ACHN (cell line): Measurements from ENCODE around the gene TTLL9.
"Not testable (repeated sequence)": the region's sequence is repeated elsewhere in the genome, so short reads cannot be mapped to it uniquely, and the experiment has no call there.

Experiments
- DNase-seq: peaks from one replicate; pipeline ENCODE4 v3.0.0-alpha.2; 2015
- in situ Hi-C: cut with HindIII; loops from 2 replicates; pipeline ENCODE4 v1.10.0; 2017; ENCODE audit warnings: low sequenced_read_pairs, low pct_ligation_motif_present, low pct_unique_long_range_greater_than_20kb

The TTLL9 gene

DNA sequence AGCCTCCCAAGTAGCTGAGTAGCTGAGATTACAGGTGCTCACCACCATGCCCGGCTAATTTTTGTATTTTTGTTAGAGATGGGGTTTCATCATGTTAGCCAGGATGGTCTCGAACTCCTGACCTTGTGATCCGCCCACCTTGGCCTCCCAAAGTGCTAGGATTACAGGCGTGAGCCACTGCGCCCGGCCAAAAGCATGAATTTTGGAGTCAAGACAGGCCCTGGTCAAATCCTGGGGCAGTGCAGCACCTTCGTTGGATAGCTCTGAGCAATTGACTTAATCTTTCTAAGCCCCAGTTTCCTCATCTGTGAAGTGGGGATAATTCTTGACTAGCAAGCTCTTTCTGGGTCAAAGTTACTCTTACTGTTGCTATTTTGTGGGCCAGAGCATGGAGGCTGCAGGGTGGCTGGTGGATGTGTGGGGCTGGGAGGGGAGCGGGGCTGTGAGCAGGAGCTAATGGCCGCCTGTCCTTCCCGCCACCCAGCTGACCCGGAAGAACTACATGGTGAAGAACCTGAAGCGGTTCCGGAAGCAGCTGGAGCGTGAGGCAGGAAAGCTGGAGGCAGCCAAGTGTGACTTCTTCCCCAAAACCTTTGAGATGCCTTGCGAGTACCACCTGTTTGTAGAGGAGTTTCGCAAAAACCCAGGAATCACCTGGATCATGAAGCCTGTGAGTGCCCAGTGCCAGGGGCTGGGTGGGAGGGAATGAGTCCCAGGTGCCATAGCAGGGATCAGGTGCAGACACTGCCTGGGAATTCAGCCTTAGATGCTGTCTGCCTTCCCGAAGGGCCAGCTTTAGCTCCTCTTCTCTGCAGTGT lies 39.0 kb downstream of the TTLL9 start:
- in situ Hi-C loops = no loop called here
- DNase-seq = no peak

DNA sequence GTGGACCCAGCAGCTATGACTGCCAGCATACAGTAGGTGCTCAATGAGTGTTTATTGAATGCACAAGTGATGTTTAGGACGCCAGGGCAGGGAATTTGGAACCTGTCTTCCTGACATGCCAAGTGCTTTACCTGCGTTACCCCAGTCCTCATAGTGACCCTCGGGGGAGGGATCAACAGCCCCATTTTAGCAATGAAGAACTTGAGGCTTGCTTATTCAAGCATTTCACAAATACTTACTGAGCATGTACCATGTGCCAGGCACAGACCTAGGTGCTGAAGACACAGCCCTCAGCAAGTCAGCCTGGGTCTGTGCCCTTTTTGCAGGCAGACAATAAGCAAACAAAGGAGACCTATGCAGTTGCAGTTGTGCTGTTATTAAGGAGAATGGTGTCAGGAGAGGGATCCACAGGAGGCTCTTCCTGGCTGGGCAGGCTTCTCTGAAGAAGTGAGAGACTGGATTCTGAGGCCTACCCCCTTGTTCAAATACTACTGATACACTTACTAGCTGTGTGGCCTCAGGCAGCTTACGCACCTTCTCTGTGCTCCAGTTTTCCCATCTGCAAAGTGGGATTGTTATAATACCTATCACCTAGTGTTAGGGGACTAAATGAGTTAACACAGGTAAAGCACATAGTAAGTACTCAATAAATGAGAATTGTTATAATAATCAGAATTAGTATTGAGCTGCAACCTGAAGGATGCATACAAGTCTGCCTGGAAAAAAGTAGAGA lies 39.8 kb downstream of the TTLL9 start:
- in situ Hi-C loops = no loop called here
- DNase-seq = no peak

DNA sequence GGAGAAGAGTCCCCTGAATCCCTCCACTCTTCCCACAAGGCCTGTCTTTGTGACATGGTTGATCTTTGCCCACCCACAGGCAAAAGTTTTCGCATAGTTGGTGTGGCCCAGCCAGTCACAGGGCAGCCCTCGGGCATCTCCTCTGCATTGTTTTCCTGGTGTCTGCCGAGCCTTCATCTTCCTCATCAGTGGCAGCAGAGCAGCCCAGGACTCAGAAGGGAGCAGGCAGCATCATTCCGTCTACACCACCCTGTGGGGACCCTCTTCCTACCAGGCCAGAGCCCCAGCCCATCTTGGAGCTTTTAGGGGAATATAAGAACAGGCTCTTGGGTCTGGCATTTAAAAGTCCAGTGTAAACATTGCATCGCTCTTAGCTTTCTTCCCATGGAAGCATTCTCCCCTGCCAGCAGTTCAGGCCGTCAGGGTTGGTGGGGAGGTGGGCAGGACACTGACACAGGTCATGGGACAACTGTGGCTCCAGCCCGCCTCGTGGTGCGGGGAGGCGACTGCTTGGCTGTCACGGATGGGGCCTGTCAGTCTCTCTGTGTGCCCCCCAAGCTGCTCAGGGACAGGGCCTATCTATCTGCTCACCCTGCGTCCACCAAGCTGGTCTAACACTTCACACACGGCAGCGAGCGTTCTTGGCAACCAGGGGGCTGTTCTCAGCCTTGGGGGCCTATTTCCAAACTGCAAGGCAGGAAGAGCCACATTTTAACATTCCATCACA lies 43.2 kb downstream of the TTLL9 start:
- in situ Hi-C loops = no loop called here

DNA sequence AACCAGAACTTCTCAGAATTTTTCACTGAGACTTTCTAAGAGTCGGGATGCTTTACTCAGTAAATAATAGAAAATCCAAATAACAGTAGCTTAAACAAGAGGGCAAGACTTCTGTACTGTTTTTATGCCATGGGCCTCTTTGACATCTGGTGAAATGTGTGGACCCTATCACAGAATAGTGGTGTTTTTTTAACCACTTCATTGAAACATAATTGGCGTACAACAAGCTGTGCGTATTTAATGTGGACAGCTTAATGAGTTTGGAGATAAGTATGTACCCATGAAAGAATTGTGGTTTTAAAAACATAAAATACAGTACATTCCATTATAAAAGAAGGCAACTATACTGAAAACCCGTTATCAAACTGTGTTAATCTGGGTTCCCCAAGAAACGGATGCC lies 43.7 kb downstream of the TTLL9 start:
- no peak for DNase-seq
- in situ Hi-C loops = no loop called here

More for the DNA sequence above, 43.2 kb downstream of the TTLL9 start:
- no peak for DNase-seq

DNA sequence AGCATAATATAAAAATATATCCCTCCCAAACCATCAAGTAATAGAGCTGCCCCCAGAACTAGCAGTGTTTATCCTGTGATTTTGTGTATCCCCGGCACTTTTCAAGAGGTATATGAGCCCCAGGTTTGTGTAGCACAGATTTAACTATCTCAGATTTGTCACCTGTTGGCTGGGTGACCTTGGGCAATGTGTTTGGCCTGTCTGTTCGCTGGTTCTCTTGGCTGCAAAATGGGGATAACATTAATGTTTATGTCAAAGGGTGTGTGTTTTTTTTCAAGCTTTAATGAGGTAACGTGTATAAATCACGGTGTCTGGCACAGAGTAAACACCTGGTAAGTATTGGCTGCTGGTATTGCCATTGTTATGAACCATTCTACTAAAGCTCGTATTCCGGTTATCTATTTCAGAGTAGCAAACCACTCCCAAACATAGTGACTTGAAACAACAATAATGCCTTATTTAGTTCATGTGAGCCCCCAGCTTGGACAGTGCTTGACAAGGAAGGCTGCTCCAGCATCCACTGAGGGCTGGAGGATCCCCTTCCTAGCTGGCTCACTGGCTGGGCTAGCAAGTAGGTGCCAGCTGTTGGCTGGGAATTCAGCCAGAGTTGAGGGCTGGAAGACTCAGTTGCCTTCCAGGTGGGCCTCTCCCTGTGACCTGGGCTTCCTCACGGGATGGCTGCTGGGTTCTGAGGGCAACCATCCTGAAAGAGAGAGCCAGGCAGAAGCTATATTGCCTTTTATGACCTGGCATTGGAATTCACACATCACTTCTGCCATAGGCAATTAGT lies 45.3 kb downstream of the TTLL9 start:
- in situ Hi-C loops = no loop called here
- no peak for DNase-seq

DNA sequence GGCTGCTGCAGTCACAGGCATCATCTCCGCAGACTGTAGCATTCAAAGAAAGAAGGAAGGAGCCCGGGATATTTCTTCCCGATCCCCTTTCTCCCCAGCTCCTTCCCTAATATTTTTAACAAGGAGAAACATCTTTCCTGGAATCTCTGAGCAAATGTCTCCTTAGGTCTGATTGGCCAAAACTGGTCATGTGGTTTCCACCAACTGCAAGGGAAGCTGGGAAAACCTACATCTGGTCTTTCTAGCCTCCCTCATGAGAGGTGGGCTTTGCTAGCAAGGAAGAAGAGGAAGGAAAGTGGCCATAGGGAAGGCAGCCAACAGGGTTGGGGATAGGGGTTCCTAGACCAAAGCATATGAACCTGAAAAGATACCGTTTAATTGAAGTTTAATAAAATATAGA lies 46.3 kb downstream of the TTLL9 start:
- no peak for DNase-seq
- in situ Hi-C loops = no loop called here

DNA sequence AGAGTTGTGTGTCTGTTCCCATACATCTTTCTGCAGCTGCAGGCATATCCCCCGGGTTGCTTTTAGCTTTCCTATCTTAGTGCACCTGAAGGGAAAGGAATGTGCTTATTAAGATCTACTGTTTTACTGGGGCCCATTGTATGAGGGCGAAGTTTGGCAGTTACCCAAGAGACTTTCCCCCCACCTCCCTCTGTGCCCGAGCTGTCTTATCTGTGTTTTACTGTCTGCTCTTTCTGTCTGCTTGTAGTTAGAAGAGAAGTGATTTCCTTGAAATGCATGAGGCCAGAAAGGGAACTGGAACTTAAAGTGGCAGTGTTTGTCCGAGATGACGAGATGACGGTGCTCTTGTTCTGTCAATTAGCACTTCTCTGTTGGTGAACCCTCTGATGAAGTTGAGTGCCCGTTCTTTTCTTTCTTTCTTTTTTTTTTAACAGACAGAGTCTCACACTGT lies 47.6 kb downstream of the TTLL9 start:
- DNase-seq, in situ Hi-C loops: not testable (repeated sequence)

DNA sequence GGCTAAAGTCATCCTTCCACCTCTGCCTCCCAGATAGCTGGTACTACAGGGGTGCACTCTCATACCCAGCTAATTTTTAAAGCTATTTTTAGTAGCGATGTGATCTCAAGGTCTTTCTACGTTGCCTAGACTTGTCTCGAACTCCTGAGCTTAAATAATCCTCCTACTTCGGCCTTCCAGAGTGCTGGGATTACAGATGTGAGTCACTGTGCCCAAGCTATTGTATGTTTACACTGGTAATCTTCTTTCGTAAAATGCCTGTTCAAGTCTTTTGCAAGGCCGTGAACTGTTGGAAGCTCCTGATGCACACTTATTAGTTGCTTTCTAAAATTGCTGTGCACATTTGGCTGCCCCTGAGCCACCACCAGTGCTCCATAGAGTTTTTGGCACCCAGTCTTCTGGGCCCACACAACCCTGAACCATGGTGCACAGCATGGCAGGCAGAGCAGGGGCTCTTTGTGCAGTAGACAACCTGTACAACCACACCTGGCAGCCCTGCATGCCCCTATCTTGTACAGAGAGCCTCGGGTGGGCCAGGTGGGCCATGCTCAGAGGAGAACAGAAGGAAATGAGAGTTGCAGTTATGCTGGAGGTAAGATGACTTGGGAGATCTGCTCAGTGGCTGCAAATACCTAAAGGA lies 48.2 kb downstream of the TTLL9 start:
- no peak for DNase-seq

DNA sequence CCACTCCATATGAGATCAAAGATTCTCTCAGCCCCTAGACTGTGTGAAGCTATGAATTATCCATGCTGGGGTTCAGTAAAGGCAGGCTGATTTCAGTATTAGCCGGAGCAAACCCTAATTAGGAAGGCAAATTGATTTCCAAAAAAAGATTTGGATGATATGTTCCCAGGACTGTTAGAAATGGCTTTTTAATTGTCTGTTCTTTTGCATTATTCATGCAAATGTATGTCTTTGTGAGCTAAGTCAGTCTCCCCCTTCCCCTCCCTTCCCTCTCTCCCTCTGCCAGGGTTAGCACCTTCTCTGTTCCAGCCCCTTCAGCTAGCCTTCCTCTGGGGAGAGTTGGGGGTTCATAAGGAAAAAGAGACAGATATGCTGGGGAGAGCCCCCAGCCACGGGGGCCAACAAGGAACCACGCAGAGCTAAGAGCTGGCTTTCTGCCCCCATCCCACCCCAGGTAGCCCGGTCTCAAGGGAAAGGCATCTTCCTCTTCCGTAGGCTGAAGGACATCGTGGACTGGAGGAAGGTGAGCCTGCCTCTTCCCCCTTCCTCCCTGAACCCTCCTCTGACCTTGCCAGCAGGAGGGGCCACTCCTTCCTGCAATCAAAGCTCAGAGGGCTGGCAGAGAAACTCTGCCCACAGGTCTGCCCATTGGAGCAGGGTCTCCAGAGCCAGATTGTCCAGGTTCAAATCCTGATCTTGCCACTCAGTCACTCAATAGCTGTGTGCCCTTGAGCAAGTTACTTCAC lies 49.1 kb downstream of the TTLL9 start:
- in situ Hi-C loops = no loop called here
- DNase-seq = no peak

More for the DNA sequence above, 48.2 kb downstream of the TTLL9 start:
- in situ Hi-C loops = no loop called here

DNA sequence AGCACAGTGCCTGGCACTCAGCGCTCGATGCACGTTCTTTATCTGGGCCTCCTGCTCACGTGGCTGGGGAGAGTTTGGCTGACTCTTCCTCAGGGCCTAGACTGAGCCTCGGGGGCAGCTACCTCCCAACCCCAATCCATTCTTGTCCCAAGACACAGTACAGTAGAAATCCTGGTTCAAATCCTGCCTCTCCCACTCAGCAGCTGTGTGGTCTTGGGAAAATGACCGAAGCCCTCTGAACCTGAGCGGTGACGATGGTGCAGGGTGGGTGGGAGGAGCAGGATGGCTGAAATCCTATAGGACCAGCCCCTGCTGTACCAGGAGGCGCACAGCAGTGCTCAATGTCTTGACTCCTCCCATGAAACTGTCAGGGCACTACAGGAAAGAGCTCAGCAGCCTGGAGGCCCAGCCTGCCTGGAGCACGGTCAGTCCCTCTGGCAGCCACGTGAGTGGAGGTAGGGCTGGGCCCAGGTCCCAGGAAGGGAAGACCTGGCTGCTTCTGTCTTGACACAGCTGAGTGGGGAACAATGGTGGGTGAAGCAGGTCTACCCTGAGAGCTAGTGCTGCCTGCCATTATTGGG lies 49.9 kb downstream of the TTLL9 start:
- no peak for DNase-seq
- in situ Hi-C loops = no loop called here

DNA sequence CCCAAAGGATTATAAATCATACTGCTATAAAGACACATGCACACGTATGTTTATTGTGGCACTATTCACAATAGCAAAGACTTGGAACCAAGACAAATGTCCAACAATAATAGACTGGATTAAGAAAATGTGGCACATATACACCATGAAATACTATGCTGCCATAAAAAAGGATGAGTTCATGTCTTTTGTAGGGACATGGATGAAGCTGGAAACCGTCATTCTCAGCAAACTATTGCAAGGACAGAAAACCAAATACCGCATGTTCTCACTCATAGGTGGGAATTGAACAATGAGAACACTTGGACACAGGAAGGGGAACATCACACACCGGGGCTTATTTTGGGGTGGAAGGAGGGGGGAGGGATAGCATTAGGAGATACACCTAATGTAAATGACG lies 51.0 kb downstream of the TTLL9 start:
- in situ Hi-C loops, DNase-seq: not testable (repeated sequence)

DNA sequence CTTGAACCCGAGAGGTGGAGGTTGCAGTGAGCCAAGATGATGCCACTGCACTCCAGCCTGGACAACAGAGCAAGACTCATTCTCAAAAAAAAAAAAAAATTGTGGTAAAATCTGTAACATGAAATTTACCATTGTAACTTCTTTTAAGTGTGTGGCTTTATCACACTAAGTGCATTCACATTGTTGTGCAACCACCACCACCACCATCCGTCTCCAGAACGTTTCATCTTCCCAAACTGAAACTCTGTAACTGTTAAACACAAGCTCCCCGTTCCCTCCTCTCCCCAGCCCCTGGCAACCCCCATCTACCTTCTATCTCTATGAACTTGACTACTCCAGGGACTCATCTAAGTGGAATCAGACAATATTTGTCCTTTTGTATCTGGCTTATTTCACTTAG lies 51.7 kb downstream of the TTLL9 start:
- no peak for DNase-seq
- in situ Hi-C loops = no loop called here

DNA sequence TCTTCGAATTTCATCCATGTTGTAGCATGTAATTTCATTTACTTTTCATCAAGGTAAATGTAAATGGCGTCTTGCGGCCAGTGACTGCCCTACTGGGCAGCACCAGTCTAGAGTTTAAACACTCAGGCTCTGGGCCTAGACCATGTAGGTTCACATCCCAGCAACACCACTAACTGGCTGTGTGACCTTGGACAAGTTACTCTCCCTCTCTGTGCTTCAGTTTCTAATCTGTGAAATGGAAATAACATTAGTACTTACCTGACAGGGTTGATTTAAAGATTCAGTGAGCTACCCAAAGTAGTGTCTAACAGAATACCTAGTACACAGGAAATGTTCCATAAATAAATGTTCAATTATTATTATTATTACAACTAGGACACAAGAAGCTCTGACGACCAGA lies 52.2 kb downstream of the TTLL9 start:
- no peak for DNase-seq
- in situ Hi-C loops = no loop called here

DNA sequence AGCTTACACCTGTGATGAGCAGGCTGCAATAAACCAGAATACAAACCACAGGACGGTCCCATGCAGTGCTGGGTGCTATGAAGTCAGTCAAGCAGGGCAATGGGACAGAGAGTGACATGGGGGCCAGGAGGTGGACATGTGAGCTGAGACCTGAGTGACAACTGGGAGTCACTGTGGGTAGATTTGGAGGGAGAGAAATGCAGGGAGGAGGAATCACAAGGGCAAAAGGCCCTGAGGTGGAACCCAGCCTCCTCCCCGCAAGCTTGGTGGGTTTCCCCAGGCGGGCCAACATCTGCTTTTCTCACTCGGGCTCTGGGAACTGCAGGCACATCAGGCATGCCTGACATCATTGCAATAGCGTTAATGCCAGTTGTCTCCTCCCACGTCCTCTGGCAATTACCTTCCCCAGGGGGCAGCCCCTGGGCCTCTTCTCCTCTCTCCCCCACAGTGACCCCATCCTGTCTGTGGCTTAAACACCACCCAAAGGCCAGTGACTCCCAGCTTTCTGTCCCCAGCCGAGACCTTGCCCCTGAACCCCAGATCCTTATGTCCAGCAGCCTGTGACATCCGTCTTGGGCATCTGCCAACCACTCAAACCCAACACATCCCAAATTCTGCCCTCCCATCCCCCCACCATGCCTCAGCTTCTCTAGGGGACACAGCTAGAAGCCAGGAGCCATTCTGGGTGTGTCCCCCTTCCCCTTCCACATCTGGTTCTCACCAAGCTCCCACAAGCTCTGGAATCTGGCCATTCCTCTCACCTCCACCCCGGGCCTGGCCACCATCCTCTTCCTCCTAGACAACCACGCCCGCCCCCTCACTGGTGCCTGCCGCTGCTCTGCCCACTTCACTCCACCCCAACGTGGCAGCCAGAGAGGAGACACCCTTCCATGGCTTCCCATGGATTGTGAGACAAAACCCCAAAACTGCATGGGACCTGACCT lies 53.2 kb downstream of the TTLL9 start:
- DNase-seq = no peak
- in situ Hi-C loops = no loop called here

DNA sequence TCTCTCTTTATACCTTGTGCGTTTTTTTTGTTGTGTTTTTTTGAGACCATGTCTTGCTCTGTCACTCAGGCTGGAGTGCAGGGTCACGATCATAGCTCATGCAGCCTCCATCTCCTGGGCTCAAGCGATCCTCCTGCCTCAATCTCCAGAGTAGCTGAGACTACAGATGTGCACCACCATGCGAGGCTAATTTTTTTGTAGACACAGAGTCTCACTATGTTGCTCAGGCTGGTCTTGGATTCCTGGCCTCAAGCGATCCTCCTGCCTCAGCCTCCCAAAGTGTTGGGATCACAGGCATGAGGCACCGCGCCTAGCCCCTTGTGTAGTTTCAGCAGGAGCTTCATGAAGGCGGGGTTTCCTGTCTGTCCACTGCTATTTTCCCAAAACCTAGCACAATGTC lies 54.1 kb downstream of the TTLL9 start:
- in situ Hi-C loops = no loop called here
- DNase-seq = no peak

DNA sequence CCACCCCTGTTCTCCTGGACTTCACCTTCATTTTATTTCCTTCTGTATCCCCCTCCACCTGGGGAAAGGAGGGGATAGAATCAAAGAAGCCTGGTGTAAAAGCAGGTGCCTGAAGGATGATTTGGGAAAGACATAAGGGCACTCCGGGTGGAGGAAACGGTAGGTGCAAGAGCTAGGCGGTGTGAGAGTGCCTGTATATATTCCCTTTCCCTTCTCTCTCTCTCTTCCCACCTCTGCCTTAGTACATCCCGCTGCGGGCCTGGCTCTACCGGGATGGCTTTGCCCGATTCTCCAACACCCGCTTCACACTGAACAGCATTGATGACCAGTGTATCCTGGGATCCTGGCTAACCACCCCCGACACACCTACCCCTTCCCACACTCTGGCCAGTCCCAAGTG lies 55.2 kb downstream of the TTLL9 start:
- in situ Hi-C loops = no loop called here
- DNase-seq = no peak
